Measurements from ENCODE around the gene A1BG. TPM values are rescaled to one million over a fixed set of nuclear protein-coding genes. Genes with fewer than 3 reads are reported as not detected.

A1BG gene
- total and polyA plus RNA-seq, 2 of the 8 experiments (the other 6 are each of a cell fraction or from before 2014, with no cell fraction given) = 20.8 to 69.6 TPM

DNA sequence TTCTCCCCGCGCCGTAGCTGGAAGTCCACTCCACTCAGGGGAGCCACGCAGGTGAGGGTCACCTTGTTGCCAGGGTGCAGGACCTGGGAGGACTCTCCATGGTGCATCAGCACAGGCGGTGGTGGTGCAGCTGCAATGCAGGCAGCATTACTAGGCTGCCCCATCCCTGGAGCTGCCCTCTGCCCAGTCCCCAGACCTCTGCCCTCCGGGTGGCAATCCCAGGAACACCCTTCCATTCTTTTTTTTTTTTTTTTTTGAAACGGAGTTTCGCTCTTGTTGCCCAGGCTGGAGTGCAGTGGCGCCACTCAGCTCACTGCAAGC is 1.8 kb downstream of the A1BG start:
- H3K27me3 ChIP-seq (replicated peaks in 1 of 4; ENCODE audit: control insufficient read depth in 3 of 4, extremely low read depth in 1 of 4, insufficient read depth in 3 of 4, low read length in 3 of 4) = 0 out of 7 replicates have a peak, but pooled peaks cover 0 to 3% (median 0%) of the 10 kb centered on the region in 4 experiments
- WGBS, 2 experiments (ENCODE audit: extremely low coverage in 1 of 2, insufficient coverage in 1 of 2, insufficient read length in 1 of 2, insufficient replicate concordance in 2 of 2, low coverage in 1 of 2, low lambda C conversion rate in 2 of 2, missing lambda C conversion rate in 1 of 2) = 92% methylated on average over 6 of the region's 9 CpGs; no CpG with 5 or more reads in 1 of the 2 experiments
- no peaks in the 10 kb centered on the region for H3K36me3 ChIP-seq (ENCODE audit: control insufficient read depth in 2 of 4, insufficient read depth in 4 of 4, low read length in 3 of 4)
- H3K14ac ChIP-seq (ENCODE audit: insufficient read length) = no peak overlapping the region
- ChIA-PET CTCF (ENCODE audit: partially characterized antibody) (interaction anchor here (0.8 to 2.9 kb wide), 5 partner anchors 11 to 132 kb away, joined by 3 to 14 read pairs (median 4); partner anchors contain the start of gene ZNF497), POLR2A (ENCODE audit: partially characterized antibody) (interaction anchor here (1.0 to 11.4 kb wide), 4 partner anchors 11 to 204 kb away, joined by 3 to 102 read pairs (median 6); partner anchors contain the start of genes CHMP2A, RNF225 and ZNF497)
- H3K9me3 ChIP-seq (ENCODE audit: insufficient read depth in 2 of 2, low read depth in 1 of 2, low read length in 1 of 2) = no peaks in the 10 kb centered on the region
- H4K8ac ChIP-seq (ENCODE audit: extremely low read depth, insufficient read depth, low read length) = no peak overlapping the region
- no peak overlapping the region for H2AFZ ChIP-seq (ENCODE audit: low read length)
- no peaks in the 10 kb centered on the region for H3K79me1 ChIP-seq (ENCODE audit: low read depth, low read length)
- no peaks in the 10 kb centered on the region for H3K79me2 ChIP-seq (ENCODE audit: control insufficient read depth in 1 of 2, insufficient read depth in 2 of 2, low read length in 2 of 2)
- H3K18ac ChIP-seq (ENCODE audit: extremely low read depth, low read length) = no peak overlapping the region
- no peak overlapping the region for H2BK20ac ChIP-seq (ENCODE audit: low read length)
- H4K5ac ChIP-seq (ENCODE audit: insufficient read length, low read depth, low read length) = no peak overlapping the region
- no peak overlapping the region for H2BK120ac ChIP-seq (replicated peaks; ENCODE audit: low read depth, low read length)
- no peak overlapping the region for H2BK15ac ChIP-seq (ENCODE audit: low read length)
- no peak overlapping the region for H3K4ac ChIP-seq (replicated peaks; ENCODE audit: insufficient read length, low read depth, low read length)
- FAIRE-seq (no peak), DNase-seq (ENCODE audit: low read depth in 1 of 2, low spot score in 2 of 2) (no peak)
- TF ChIP-seq KDM4A (IDR thresholded peaks at IDR 0.05; ENCODE audit: low read depth, low read length, severe bottlenecking) (no peak), JUN (IDR thresholded peaks at IDR 0.05; ENCODE audit: low read depth, low read length) (no peak), RXRA (IDR thresholded peaks at IDR 0.05; ENCODE audit: insufficient read depth, low read depth, low read length) (no peak), KDM1A (IDR thresholded peaks at IDR 0.05; ENCODE audit: borderline replicate concordance, low read length) (no peak), HDAC2 (IDR thresholded peaks at IDR 0.05; ENCODE audit: borderline replicate concordance in 1 of 2, low read depth in 2 of 2, low read length in 2 of 2) (no peak), SIN3A (conservative IDR thresholded peaks at IDR 0.05 in 1 of 2, IDR thresholded peaks at IDR 0.05 in 1 of 2; ENCODE audit: low read depth in 1 of 2, low read length in 2 of 2) (no peak), BRCA1 (IDR thresholded peaks at IDR 0.05; ENCODE audit: low read depth, low read length) (no peak), ASH2L (IDR thresholded peaks at IDR 0.05; ENCODE audit: low read length) (no peak), ZNF274 (IDR thresholded peaks at IDR 0.05; ENCODE audit: borderline replicate concordance, extremely low read depth, low read length) (no peak)
- TF ChIP-seq, protein P1, sequence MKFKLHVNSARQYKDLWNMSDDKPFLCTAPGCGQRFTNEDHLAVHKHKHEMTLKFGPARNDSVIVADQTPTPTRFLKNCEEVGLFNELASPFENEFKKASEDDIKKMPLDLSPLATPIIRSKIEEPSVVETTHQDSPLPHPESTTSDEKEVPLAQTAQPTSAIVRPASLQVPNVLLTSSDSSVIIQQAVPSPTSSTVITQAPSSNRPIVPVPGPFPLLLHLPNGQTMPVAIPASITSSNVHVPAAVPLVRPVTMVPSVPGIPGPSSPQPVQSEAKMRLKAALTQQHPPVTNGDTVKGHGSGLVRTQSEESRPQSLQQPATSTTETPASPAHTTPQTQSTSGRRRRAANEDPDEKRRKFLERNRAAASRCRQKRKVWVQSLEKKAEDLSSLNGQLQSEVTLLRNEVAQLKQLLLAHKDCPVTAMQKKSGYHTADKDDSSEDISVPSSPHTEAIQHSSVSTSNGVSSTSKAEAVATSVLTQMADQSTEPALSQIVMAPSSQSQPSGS (IDR thresholded peaks at IDR 0.05; ENCODE audit: low read length) = no peak
- H3K4me2 ChIP-seq (ENCODE audit: insufficient read depth in 1 of 2, low read depth in 2 of 2, low read length in 2 of 2) = no peak overlapping the region
- no peak overlapping the region for H3K9ac ChIP-seq (replicated peaks in 1 of 4; ENCODE audit: extremely low read depth in 1 of 4, low read depth in 3 of 4, low read length in 3 of 4)
- no peak overlapping the region for H2AK5ac ChIP-seq (ENCODE audit: low read depth, low read length)
- H3K56ac ChIP-seq (replicated peaks; ENCODE audit: insufficient read length, low read depth, low read length) = no peak overlapping the region
- no peak overlapping the region for H3K23ac ChIP-seq (ENCODE audit: insufficient read length)
- H2BK12ac ChIP-seq (ENCODE audit: low read depth, low read length) = no peak overlapping the region
- no peak overlapping the region for H3K27ac ChIP-seq (ENCODE audit: low read depth, low read length)
- no peak overlapping the region for H2BK5ac ChIP-seq (ENCODE audit: low read depth, low read length)
- H3K23me2 ChIP-seq (ENCODE audit: low read depth, low read length) = peaks cover 9% of the 10 kb centered on the region
- H3K4me3 ChIP-seq (ENCODE audit: extremely low read depth in 1 of 4, insufficient read depth in 2 of 4, low read depth in 3 of 4, low read length in 4 of 4) = no peak overlapping the region
- no peaks in the 10 kb centered on the region; a peak in 1 of 7 replicates for H3K4me1 ChIP-seq (replicated peaks in 1 of 4; ENCODE audit: control insufficient read depth in 3 of 4, insufficient read depth in 4 of 4, low read length in 3 of 4)
- peaks cover 0 to 3% of the 10 kb centered on the region in 2 experiments for H4K20me1 ChIP-seq (replicated peaks in 1 of 2; ENCODE audit: control insufficient read depth in 1 of 2, insufficient read depth in 2 of 2, low read length in 2 of 2)
- no peak overlapping the region for H4K91ac ChIP-seq (replicated peaks; ENCODE audit: insufficient read length, low read length)
